ENCODE data around the gene KRT72. TPM values are rescaled to one million over a fixed set of nuclear protein-coding genes. Genes with fewer than 3 reads are reported as not detected.

KRT72 gene
- total and polyA plus RNA-seq, 2 experiments from 2014 or later = not detected

DNA sequence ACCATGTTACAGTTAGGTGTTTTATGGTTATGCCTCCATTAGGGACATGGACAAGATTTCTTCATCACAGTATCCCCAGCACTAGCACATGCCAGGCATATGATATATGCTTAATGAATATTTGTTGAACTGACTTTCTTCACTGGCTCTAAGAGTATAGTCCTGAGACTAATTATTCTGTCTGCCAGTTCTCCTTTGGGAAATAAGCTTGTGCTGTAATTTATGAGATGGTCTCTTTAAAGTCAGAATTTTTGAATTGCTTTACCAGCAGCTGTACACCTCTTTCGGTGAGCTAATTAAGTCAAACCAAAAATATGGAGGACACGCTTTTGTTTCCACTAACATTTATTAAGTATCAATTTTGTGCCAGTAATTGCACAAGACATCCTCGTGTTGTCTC is 4.8 kb upstream of the KRT72 start:
- TF ChIP-seq, protein P1, sequence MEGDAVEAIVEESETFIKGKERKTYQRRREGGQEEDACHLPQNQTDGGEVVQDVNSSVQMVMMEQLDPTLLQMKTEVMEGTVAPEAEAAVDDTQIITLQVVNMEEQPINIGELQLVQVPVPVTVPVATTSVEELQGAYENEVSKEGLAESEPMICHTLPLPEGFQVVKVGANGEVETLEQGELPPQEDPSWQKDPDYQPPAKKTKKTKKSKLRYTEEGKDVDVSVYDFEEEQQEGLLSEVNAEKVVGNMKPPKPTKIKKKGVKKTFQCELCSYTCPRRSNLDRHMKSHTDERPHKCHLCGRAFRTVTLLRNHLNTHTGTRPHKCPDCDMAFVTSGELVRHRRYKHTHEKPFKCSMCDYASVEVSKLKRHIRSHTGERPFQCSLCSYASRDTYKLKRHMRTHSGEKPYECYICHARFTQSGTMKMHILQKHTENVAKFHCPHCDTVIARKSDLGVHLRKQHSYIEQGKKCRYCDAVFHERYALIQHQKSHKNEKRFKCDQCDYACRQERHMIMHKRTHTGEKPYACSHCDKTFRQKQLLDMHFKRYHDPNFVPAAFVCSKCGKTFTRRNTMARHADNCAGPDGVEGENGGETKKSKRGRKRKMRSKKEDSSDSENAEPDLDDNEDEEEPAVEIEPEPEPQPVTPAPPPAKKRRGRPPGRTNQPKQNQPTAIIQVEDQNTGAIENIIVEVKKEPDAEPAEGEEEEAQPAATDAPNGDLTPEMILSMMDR (IDR thresholded peaks at IDR 0.05; ENCODE audit: poor library complexity) = no peak
- TF ChIP-seq EZH2 (IDR thresholded peaks at IDR 0.05; ENCODE audit: borderline replicate concordance) (no peak), EZH2phosphoT487 (IDR thresholded peaks at IDR 0.05; ENCODE audit: low read depth, severe bottlenecking, unreplicated experiment) (no peak)
- Histone ChIP-seq H3K4me2 (no peak overlapping the region), H4K20me1 (ENCODE audit: insufficient read depth, poor library complexity, severe bottlenecking) (no peaks in the 10 kb centered on the region), H3K27me3 (peaks cover 37% of the 10 kb centered on the region), H3K4me1 (ENCODE audit: insufficient read depth) (no peaks in the 10 kb centered on the region), H2AFZ (no peak overlapping the region), H3K9me3 (ENCODE audit: low read depth) (no peaks in the 10 kb centered on the region), H3K27ac (no peak overlapping the region), H3K4me3 (no peak overlapping the region), H3K9me2 (replicated peaks; ENCODE audit: insufficient read depth) (no peaks in the 10 kb centered on the region), H3K79me2 (no peaks in the 10 kb centered on the region), H3K36me3 (replicated peaks; ENCODE audit: insufficient read depth, low read depth) (no peaks in the 10 kb centered on the region)
- no peak for DNase-seq (ENCODE audit: low spot score)
- 75% methylated on average over 3 of the region's 3 CpGs for WGBS (ENCODE audit: low lambda C conversion rate, missing lambda C conversion rate)

DNA sequence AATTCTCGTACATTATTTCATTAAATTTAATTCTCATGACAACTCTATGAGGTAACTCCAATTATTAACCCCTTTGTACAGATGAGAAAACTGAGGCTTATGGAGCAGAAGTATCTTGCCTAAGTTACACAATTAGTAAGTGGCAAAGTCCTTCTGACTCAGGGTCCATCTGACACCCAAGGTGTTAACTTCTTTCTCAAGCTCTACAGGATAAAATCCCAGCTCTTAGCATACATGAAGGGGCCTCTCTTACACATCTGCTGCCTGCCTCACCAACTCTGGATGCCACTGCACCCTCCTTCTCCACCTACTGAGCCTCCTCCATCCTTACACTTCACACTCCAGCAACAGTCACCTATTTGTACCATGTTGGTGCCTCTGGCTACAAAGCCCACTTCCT is 4.3 kb upstream of the KRT72 start:
- Histone ChIP-seq H3K27ac (no peak overlapping the region), H3K4me3 (no peak overlapping the region), H3K4me2 (no peak overlapping the region), H3K9me3 (ENCODE audit: low read depth) (no peaks in the 10 kb centered on the region), H3K4me1 (ENCODE audit: insufficient read depth) (no peaks in the 10 kb centered on the region), H4K20me1 (ENCODE audit: insufficient read depth, poor library complexity, severe bottlenecking) (no peaks in the 10 kb centered on the region), H3K79me2 (no peaks in the 10 kb centered on the region), H3K9me2 (replicated peaks; ENCODE audit: insufficient read depth) (no peaks in the 10 kb centered on the region), H2AFZ (no peak overlapping the region), H3K27me3 (peaks cover 31% of the 10 kb centered on the region), H3K36me3 (replicated peaks; ENCODE audit: insufficient read depth, low read depth) (no peaks in the 10 kb centered on the region)
- no peak for DNase-seq (ENCODE audit: low spot score)
- TF ChIP-seq, protein P1 (IDR thresholded peaks at IDR 0.05; ENCODE audit: poor library complexity) = no peak
- TF ChIP-seq EZH2 (IDR thresholded peaks at IDR 0.05; ENCODE audit: borderline replicate concordance) (no peak), EZH2phosphoT487 (IDR thresholded peaks at IDR 0.05; ENCODE audit: low read depth, severe bottlenecking, unreplicated experiment) (no peak)
- 88% methylated on average over 1 of the region's 1 CpG for WGBS (ENCODE audit: low lambda C conversion rate, missing lambda C conversion rate)

DNA sequence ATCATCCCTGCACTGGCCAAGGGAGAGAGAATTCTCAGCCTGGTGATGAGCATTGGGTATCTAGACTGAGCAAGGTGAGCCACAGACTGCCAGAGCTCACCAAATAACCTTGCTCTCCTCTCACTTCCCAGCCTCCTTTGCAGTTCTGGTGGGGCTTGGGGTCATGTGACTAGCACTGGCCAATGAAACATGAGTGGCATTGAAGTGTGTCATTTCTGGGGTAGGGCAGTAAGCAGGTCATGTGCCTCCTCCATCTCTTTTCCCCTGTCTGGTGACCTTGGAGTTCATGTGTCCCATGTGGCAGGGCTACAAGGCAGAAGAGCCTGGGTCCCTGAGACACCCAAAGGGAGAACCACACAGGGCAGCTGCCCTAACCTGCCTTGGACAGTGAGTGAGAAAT is 3.6 kb upstream of the KRT72 start:
- Histone ChIP-seq H4K20me1 (ENCODE audit: insufficient read depth, poor library complexity, severe bottlenecking) (no peaks in the 10 kb centered on the region), H3K9me2 (replicated peaks; ENCODE audit: insufficient read depth) (no peaks in the 10 kb centered on the region), H2AFZ (no peak overlapping the region), H3K79me2 (no peaks in the 10 kb centered on the region), H3K27me3 (peaks cover 27% of the 10 kb centered on the region), H3K4me2 (no peak overlapping the region), H3K4me1 (ENCODE audit: insufficient read depth) (no peaks in the 10 kb centered on the region), H3K27ac (no peak overlapping the region), H3K4me3 (no peak overlapping the region), H3K36me3 (replicated peaks; ENCODE audit: insufficient read depth, low read depth) (no peaks in the 10 kb centered on the region), H3K9me3 (ENCODE audit: low read depth) (no peaks in the 10 kb centered on the region)
- no peak for DNase-seq (ENCODE audit: low spot score)
- TF ChIP-seq EZH2 (IDR thresholded peaks at IDR 0.05; ENCODE audit: borderline replicate concordance) (no peak), EZH2phosphoT487 (IDR thresholded peaks at IDR 0.05; ENCODE audit: low read depth, severe bottlenecking, unreplicated experiment) (no peak)
- TF ChIP-seq, protein P1 (IDR thresholded peaks at IDR 0.05; ENCODE audit: poor library complexity) = no peak

DNA sequence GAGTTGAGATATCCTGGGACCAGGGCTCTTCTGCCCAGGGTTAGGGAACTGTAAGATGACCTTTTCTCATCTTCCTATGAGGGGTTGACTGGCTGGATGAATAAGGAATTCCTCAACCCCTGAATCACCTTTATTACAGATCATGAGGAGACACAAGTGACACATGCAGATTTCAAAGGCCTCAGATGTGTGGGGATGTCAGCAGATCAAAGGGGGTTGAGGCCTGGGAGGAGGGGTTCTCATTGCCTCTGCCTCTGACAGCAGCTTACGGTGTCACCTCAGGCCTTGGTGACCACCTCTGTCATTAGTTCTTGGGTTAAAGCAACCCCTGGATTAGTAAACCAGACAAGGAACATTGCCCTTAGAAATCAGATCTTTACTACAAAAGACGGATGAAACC is 2.1 kb upstream of the KRT72 start:
- Histone ChIP-seq H3K9me3 (ENCODE audit: low read depth) (no peaks in the 10 kb centered on the region), H4K20me1 (ENCODE audit: insufficient read depth, poor library complexity, severe bottlenecking) (no peaks in the 10 kb centered on the region), H3K27me3 (peaks cover 14% of the 10 kb centered on the region), H3K4me1 (ENCODE audit: insufficient read depth) (no peaks in the 10 kb centered on the region), H3K79me2 (no peaks in the 10 kb centered on the region), H3K27ac (no peak overlapping the region), H3K36me3 (replicated peaks; ENCODE audit: insufficient read depth, low read depth) (no peaks in the 10 kb centered on the region), H2AFZ (no peak overlapping the region), H3K4me2 (no peak overlapping the region), H3K4me3 (no peak overlapping the region), H3K9me2 (replicated peaks; ENCODE audit: insufficient read depth) (no peaks in the 10 kb centered on the region)
- DNase-seq (ENCODE audit: low spot score) = no peak
- TF ChIP-seq, protein P1 (IDR thresholded peaks at IDR 0.05; ENCODE audit: poor library complexity) = no peak
- TF ChIP-seq EZH2phosphoT487 (IDR thresholded peaks at IDR 0.05; ENCODE audit: low read depth, severe bottlenecking, unreplicated experiment) (no peak), EZH2 (IDR thresholded peaks at IDR 0.05; ENCODE audit: borderline replicate concordance) (no peak)
- 64% methylated on average over 2 of the region's 2 CpGs for WGBS (ENCODE audit: low lambda C conversion rate, missing lambda C conversion rate)

Data from hepatocyte (in vitro differentiated cells).